GM12878 (cell line): ENCODE measurements around the gene PRR14L. TPM values are rescaled to one million over a fixed set of nuclear protein-coding genes. Genes with fewer than 3 reads are reported as not detected.

ENCODE experiments used
- ATAC-seq: fragments of 200-7000 bp; cut with Tn5 transposase; 3 replicates; pipeline ENCODE4 v1.9.1; 2020; ENCODE audit warnings: mild to moderate bottlenecking, moderate library complexity
- BruUV-seq: library from RNA; stranded (reverse); fragments of 400-500 nt; replicated peaks from 2 replicates; lab custom pipeline; 2021; lab: Mats Ljungman, UMichigan
- CTCF ChIA-PET: fragments of 300-600 bp; sonication (Branson Sonifier 250); formaldehyde crosslinking; extraction: SDS; loops from one replicate; lab custom pipeline; 2021; ENCODE audit warnings: inconsistent platforms; lab: Yijun Ruan, JAX
- POLR2A ChIA-PET: fragments of 350-600 bp; formaldehyde crosslinking; extraction: SDS; loops from one replicate; lab custom pipeline; 2021; ENCODE audit warnings: inconsistent platforms; lab: Charles Lee
- RAD21 ChIA-PET: fragments of 300-600 bp; sonication (Branson Sonifier 250); formaldehyde crosslinking; loops from one replicate; lab custom pipeline; 2023; ENCODE audit warnings: antibody characterized with exemption; ENCODE audit not compliant: unreplicated experiment; lab: Charles Lee
- SMC1A ChIA-PET: fragments of 300-600 bp; sonication (Branson Sonifier 250); formaldehyde crosslinking; loops from one replicate; lab custom pipeline; 2023; ENCODE audit not compliant: unreplicated experiment, uncharacterized antibody; lab: Charles Lee
- DNase-seq: peaks from one replicate; pipeline ENCODE4 v3.0.0-alpha.2; 2011; ENCODE audit warnings: low read depth, low spot score
- FAIRE-seq: peaks from 3 replicates; lab custom pipeline; 2011; peaks lifted over from hg19 to GRCh38; lab: Jason Lieb, UNC
- H2AFZ ChIP-seq: 2 replicates; pipeline ENCODE4 v1.6.0; 2011; ENCODE audit warnings: low read depth, low read length, control low read depth; ENCODE audit not compliant: control insufficient read depth
- H3K27ac ChIP-seq: 2 replicates; pipeline ENCODE4 v1.5.1; 2011; ENCODE audit warnings: control low read depth; ENCODE audit not compliant: control insufficient read depth, insufficient read depth
- H3K27me3 ChIP-seq, 2 experiments: replicated peaks in 1 of 2; 2 replicates each; pipeline versions ENCODE4 v1.6.0 to v1.6.1; 2011; ENCODE audit warnings: low read length in 1 of 2; ENCODE audit not compliant: control insufficient read depth in 2 of 2, insufficient read depth in 2 of 2
- H3K36me3 ChIP-seq, 2 experiments: 2 replicates each; pipeline ENCODE4 v1.5.1; 2011; ENCODE audit warnings: low read length in 1 of 2; ENCODE audit not compliant: control insufficient read depth in 2 of 2, insufficient read depth in 2 of 2
- H3K4me1 ChIP-seq: 2 replicates; pipeline ENCODE4 v1.6.1; 2011; ENCODE audit warnings: mild to moderate bottlenecking, low read length, moderate library complexity, mixed read lengths; ENCODE audit not compliant: control insufficient read depth, insufficient read depth
- H3K4me2 ChIP-seq: 2 replicates; pipeline ENCODE4 v1.6.0; 2011; ENCODE audit warnings: control low read depth; ENCODE audit not compliant: control insufficient read depth, insufficient read depth
- H3K4me3 ChIP-seq: fragments of 200-600 bp; sonication (generic); 2 replicates; pipeline ENCODE4 v1.5.1; 2016
- H3K79me2 ChIP-seq: 2 replicates; pipeline ENCODE4 v1.6.0; 2011; ENCODE audit warnings: low read length; ENCODE audit not compliant: control insufficient read depth, insufficient read depth
- H3K9ac ChIP-seq: 2 replicates; pipeline ENCODE4 v1.8.0; 2011; ENCODE audit warnings: low read length, control low read depth, mixed read lengths; ENCODE audit not compliant: control insufficient read depth, insufficient read depth
- H3K9me3 ChIP-seq: replicated peaks from 3 replicates; pipeline ENCODE4 v1.5.1; 2011; ENCODE audit warnings: mild to moderate bottlenecking, low read length; ENCODE audit not compliant: control insufficient read depth, insufficient read depth
- H4K20me1 ChIP-seq: 2 replicates; pipeline ENCODE4 v1.6.0; 2011; ENCODE audit not compliant: control insufficient read depth, insufficient read depth
- BHLHE40 ChIP-seq, 2 experiments: fragments of 450-650 bp in 1 of 2; IDR thresholded peaks; 2 replicates each; pipeline ENCODE4 v1.6.1; 2011 to 2017; ENCODE audit warnings: low read depth in 2 of 2, borderline replicate concordance in 1 of 2, improper control_type of control experiment in 1 of 2, low read length in 1 of 2, mild to moderate bottlenecking in 1 of 2
- E4F1 ChIP-seq: fragments of 450-650 bp; IDR thresholded peaks from 2 replicates; pipeline ENCODE4 v1.6.1; 2018; ENCODE audit warnings: borderline replicate concordance, mild to moderate bottlenecking; ENCODE audit not compliant: partially characterized antibody
- GABPA ChIP-seq: IDR thresholded peaks from 2 replicates; pipeline ENCODE4 v1.6.1; 2014; ENCODE audit warnings: antibody characterized with exemption, low read depth, mild to moderate bottlenecking, inconsistent platforms
- MLLT1 ChIP-seq: fragments of 450-650 bp; IDR thresholded peaks from 2 replicates; pipeline ENCODE4 v1.6.1; 2016; ENCODE audit warnings: mild to moderate bottlenecking
- PKNOX1 ChIP-seq: fragments of 450-650 bp; IDR thresholded peaks from 2 replicates; pipeline ENCODE4 v1.6.1; 2016; ENCODE audit warnings: mild to moderate bottlenecking
- RAD21 ChIP-seq: IDR thresholded peaks from 2 replicates; pipeline ENCODE4 v1.6.1; 2011; ENCODE audit warnings: mild to moderate bottlenecking, low read depth, low read length, moderate library complexity; ENCODE audit not compliant: insufficient read depth
- RCOR1 ChIP-seq: conservative IDR thresholded peaks from 2 replicates; pipeline ENCODE4 v1.6.1; 2012; ENCODE audit warnings: low read depth, low read length, improper control_type of control experiment
- RELB ChIP-seq: fragments of 450-650 bp; IDR thresholded peaks from 2 replicates; pipeline ENCODE4 v1.6.1; 2017; ENCODE audit warnings: low read depth, mild to moderate bottlenecking, moderate library complexity
- SMC3 ChIP-seq: IDR thresholded peaks from 2 replicates; pipeline ENCODE4 v1.6.1; 2011; ENCODE audit warnings: low read length, improper control_type of control experiment, borderline replicate concordance
- SUZ12 ChIP-seq: fragments of 200-600 bp; sonication (generic); IDR thresholded peaks from one replicate; pipeline ENCODE4 v1.6.1; 2018; ENCODE audit warnings: antibody characterized with exemption, mild to moderate bottlenecking; ENCODE audit not compliant: unreplicated experiment
- TAF1 ChIP-seq: IDR thresholded peaks from 2 replicates; pipeline ENCODE4 v1.6.1; 2011; ENCODE audit warnings: mild to moderate bottlenecking, low read depth, low read length, borderline replicate concordance
- ZNF687 ChIP-seq: fragments of 450-650 bp; IDR thresholded peaks from 2 replicates; pipeline ENCODE4 v1.6.1; 2017; ENCODE audit warnings: mild to moderate bottlenecking, moderate library complexity
- WGBS: methylation state at CpG from one replicate; pipeline ENCODE4 v1.1.6; 2016; ENCODE audit warnings: low lambda C conversion rate; ENCODE audit not compliant: insufficient replicate concordance, insufficient coverage; ENCODE audit errors: missing lambda C conversion rate; 5-methylcytosine and 5-hydroxymethylcytosine counted together
- in situ Hi-C: fragments of 300-500 bp; cut with MboI; formaldehyde crosslinking; loops from 9 replicates; pipeline ENCODE4 v1.14.3; 2018; ENCODE audit warnings: mixed read lengths
- intact Hi-C: fragments of 100-400 bp; cut with micrococcal nuclease; formaldehyde crosslinking; loops from one replicate; pipeline ENCODE4 v1.14.2; 2022; ENCODE audit not compliant: unreplicated experiment
- polyA plus RNA-seq, 11 experiments: library from polyadenylated mRNA; depleted of rRNA in 4 of 11; unstranded in 6 of 11; stranded (reverse) in 5 of 11; fragments of >200 nt; fragmentation: Nextera tagmentation in 4 of 11; fragmentation: Illumina TruSeq in 1 of 11; extraction: Ambion mirVana in 4 of 11; extraction: Trizol in 1 of 11; gene quantifications; 1 replicate in 1 of 11; 2 replicates in 10 of 11; pipeline versions ENCODE4 v1.2.1 to v1.2.3, GENCODE V29; 2011 to 2016; ENCODE audit warnings: inconsistent platforms in 2 of 11, missing spikeins in 2 of 11, low read depth in 1 of 11
- total RNA-seq, 4 experiments: library from RNA; depleted of rRNA in 3 of 4; stranded (reverse); fragments of >200 nt in 3 of 4; fragmentation: Illumina TruSeq in 1 of 4; extraction: Trizol in 1 of 4; gene quantifications; 2 replicates each; pipeline versions ENCODE4 v1.2.1 to v1.2.3, GENCODE V29; 2013 to 2021

Gene PRR14L
- total and polyA plus RNA-seq, 10 of the 15 experiments (the other 5 are each of a cell fraction or from before 2014, with no cell fraction given), result 4.2 to 49.0 (median 21.4) TPM

- Histone ChIP-seq H3K9me3 (no peaks in the 10 kb centered on the region), H3K4me1 (peaks cover 8% of the 10 kb centered on the region), H3K36me3 (peaks cover 0 to 9% of the 10 kb centered on the region in 2 experiments; a peak in 2 of 4 replicates), H3K27ac (no peak overlapping the region), H3K4me2 (no peak overlapping the region), H3K27me3 (no peaks in the 10 kb centered on the region), H2AFZ (no peak overlapping the region), H3K4me3 (no peak overlapping the region), H3K9ac (no peak overlapping the region), H4K20me1 (no peaks in the 10 kb centered on the region), H3K79me2 (peaks cover 46% of the 10 kb centered on the region)
- CTCF ChIA-PET, result interaction anchor here (0.6 to 0.8 kb wide), 4 partner anchors 13 to 1832 kb away, joined by 3 to 4 read pairs (median 3); no protein-coding TSS in a partner anchor
- POLR2A ChIA-PET, result interaction anchor here (0.6 to 1.3 kb wide), 3 partner anchors 10 to 80 kb away, joined by 3 read pairs; partner anchors contain the start of gene DEPDC5
- SMC1A ChIA-PET, result interaction anchor here (0.6 to 1.1 kb wide), 2 partner anchors 175 to 526 kb away, joined by 3 to 4 read pairs; no protein-coding TSS in a partner anchor
- FAIRE-seq, result no peak
- BruUV-seq, result no TSS peak
- intact Hi-C loops (no loop called here), in situ Hi-C loops (no loop called here)
- DNase-seq, result no peak
- 91% methylated on average over 6 of the region's 7 CpGs for WGBS
- ATAC-seq, result no peak
- RAD21 ChIA-PET, result no interaction called here
- no peak for TF ChIP-seq MLLT1
- no peak for TF ChIP-seq SMC3
- TF ChIP-seq RAD21, result no peak
- no peak for TF ChIP-seq ZNF687
- no peak for TF ChIP-seq BHLHE40 (IDR thresholded peaks at IDR 0.05; ENCODE audit: borderline replicate concordance in 1 of 2, low read depth in 2 of 2, low read length in 1 of 2)
- no peak for TF ChIP-seq GABPA
- no peak for TF ChIP-seq SUZ12
- no peak for TF ChIP-seq RCOR1
- TF ChIP-seq PKNOX1, result no peak
- no peak for TF ChIP-seq TAF1
- TF ChIP-seq E4F1, result no peak
- TF ChIP-seq RELB, result no peak
Observed at GRCh38 chr22:31743871-31744270, 6.1 kb downstream of the PRR14L start.
